HL-60 (cell line): Measurements from ENCODE around the gene RAMP3.

Experiments used
- DNase-seq, 2 experiments: peaks; one replicate each; pipeline ENCODE4 v3.0.0-alpha.2; 2010 to 2020; ENCODE audit warnings: low read depth in 1 of 2, low spot score in 1 of 2
- H3K27ac ChIP-seq: fragments of 250-450 bp; sonication (Bioruptor Pico); replicated peaks from 2 replicates; pipeline ENCODE4 v1.5.1; 2020; ENCODE audit warnings: mild to moderate bottlenecking, moderate library complexity
- H3K27me3 ChIP-seq: fragments of 250-450 bp; sonication (Bioruptor Pico); 2 replicates; pipeline ENCODE4 v1.5.1; 2021; ENCODE audit warnings: mild to moderate bottlenecking, moderate library complexity; ENCODE audit not compliant: insufficient read depth, poor library complexity, severe bottlenecking
- H3K4me3 ChIP-seq: replicated peaks from 2 replicates; pipeline ENCODE4 v1.5.1; 2011; ENCODE audit warnings: mild to moderate bottlenecking, control low read depth, low read length; ENCODE audit not compliant: insufficient read depth
- CTCF ChIP-seq: IDR thresholded peaks from one replicate; pipeline ENCODE4 v1.5.1; 2011; ENCODE audit warnings: low read length, control low read depth, inconsistent platforms; ENCODE audit not compliant: insufficient read depth
- GABPA ChIP-seq: IDR thresholded peaks from 2 replicates; pipeline ENCODE4 v1.6.1; 2012; ENCODE audit warnings: low read depth
- POLR2AphosphoS5 ChIP-seq: IDR thresholded peaks from 2 replicates; pipeline ENCODE4 v1.6.1; 2012; ENCODE audit warnings: low read depth
- SPI1 ChIP-seq: IDR thresholded peaks from 2 replicates; pipeline ENCODE4 v1.6.1; 2012; ENCODE audit warnings: low read depth, mild to moderate bottlenecking, borderline replicate concordance
- TF ChIP-seq, protein P1 (sequence below): IDR thresholded peaks from 2 replicates; pipeline ENCODE4 v1.6.1; 2012; ENCODE audit warnings: low read depth; ENCODE audit not compliant: insufficient replicate concordance

The RAMP3 gene

GRCh38 chr7:45191396-45191795 is 33.8 kb downstream of the RAMP3 start:
- H3K27ac ChIP-seq, result no peak overlapping the region
- no peaks in the 10 kb centered on the region for H3K27me3 ChIP-seq
- no peak for DNase-seq

DNA sequence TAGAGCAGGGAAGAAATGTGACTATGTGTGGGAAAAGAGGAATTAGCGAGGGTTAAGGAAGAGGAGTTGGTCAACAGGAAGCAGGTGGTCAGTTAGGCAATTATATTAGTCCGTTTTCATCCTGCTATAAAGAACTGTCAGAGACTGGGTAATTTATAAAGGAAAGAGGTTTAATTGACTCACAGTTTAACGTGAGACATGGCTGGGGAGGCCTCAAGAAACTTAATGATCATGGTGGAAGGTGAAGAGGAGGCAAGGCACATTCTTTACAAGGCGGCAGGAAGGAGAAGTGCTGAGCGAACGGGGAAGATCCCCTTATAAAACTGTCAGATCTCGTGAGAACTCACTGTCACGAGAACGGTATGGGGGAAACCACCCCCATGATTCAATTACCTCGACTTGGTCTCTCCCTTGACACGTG is 35.0 kb downstream of the RAMP3 start:
- TF ChIP-seq GABPA (no peak), POLR2AphosphoS5 (0 out of 2 replicates have a peak, but pooled peaks have one; percentile 37), SPI1 (peak; percentile 33; the same call in 1 of the 2 replicates)
- Histone ChIP-seq H3K27ac (peak overlapping the region; percentile 69), H3K27me3 (no peaks in the 10 kb centered on the region), H3K4me3 (no peak overlapping the region)
- DNase-seq, result peak; percentile 53 to 65

More at GRCh38 chr7:45191396-45191795, 33.8 kb downstream of the RAMP3 start:
- TF ChIP-seq SPI1, result no peak
- TF ChIP-seq POLR2AphosphoS5, result no peak
- no peak overlapping the region for H3K4me3 ChIP-seq

- no peak for DNase-seq
- TF ChIP-seq SPI1 (no peak), CTCF (no peak), POLR2AphosphoS5 (no peak), GABPA (no peak)
- TF ChIP-seq, protein P1, sequence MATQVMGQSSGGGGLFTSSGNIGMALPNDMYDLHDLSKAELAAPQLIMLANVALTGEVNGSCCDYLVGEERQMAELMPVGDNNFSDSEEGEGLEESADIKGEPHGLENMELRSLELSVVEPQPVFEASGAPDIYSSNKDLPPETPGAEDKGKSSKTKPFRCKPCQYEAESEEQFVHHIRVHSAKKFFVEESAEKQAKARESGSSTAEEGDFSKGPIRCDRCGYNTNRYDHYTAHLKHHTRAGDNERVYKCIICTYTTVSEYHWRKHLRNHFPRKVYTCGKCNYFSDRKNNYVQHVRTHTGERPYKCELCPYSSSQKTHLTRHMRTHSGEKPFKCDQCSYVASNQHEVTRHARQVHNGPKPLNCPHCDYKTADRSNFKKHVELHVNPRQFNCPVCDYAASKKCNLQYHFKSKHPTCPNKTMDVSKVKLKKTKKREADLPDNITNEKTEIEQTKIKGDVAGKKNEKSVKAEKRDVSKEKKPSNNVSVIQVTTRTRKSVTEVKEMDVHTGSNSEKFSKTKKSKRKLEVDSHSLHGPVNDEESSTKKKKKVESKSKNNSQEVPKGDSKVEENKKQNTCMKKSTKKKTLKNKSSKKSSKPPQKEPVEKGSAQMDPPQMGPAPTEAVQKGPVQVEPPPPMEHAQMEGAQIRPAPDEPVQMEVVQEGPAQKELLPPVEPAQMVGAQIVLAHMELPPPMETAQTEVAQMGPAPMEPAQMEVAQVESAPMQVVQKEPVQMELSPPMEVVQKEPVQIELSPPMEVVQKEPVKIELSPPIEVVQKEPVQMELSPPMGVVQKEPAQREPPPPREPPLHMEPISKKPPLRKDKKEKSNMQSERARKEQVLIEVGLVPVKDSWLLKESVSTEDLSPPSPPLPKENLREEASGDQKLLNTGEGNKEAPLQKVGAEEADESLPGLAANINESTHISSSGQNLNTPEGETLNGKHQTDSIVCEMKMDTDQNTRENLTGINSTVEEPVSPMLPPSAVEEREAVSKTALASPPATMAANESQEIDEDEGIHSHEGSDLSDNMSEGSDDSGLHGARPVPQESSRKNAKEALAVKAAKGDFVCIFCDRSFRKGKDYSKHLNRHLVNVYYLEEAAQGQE, result no peak
- Histone ChIP-seq H3K27me3 (no peaks in the 10 kb centered on the region), H3K4me3 (no peak overlapping the region), H3K27ac (no peak overlapping the region)
These were observed 36.2 kb downstream of the RAMP3 start for GRCh38 chr7:45193828-45194227.

GRCh38 chr7:45196374-45196773 is 38.8 kb downstream of the RAMP3 start:
- Histone ChIP-seq H3K27me3 (no peaks in the 10 kb centered on the region), H3K27ac (no peak overlapping the region), H3K4me3 (no peak overlapping the region)
- no peak for DNase-seq
- TF ChIP-seq SPI1, result no peak

- Histone ChIP-seq H3K27me3 (no peaks in the 10 kb centered on the region), H3K4me3 (no peak overlapping the region), H3K27ac (no peak overlapping the region)
- no peak for DNase-seq
- TF ChIP-seq CTCF (no peak), GABPA (no peak), POLR2AphosphoS5 (no peak), SPI1 (no peak)
- TF ChIP-seq, protein P1, result no peak
These were observed 39.9 kb downstream of the RAMP3 start for GRCh38 chr7:45197461-45197860.
